WTC11 (cell line): Measurements from ENCODE around the gene MESP2. TPM values are rescaled to one million over a fixed set of nuclear protein-coding genes. Genes with fewer than 3 reads are reported as not detected.

ENCODE experiments used
- ATF6 ChIP-seq: sonication (generic); formaldehyde crosslinking; IDR thresholded peaks from 2 replicates; pipeline ENCODE4 v1.8.1; 2023; ENCODE audit warnings: mild to moderate bottlenecking, missing genetic modification reagents
- CREB1 ChIP-seq: sonication (generic); formaldehyde crosslinking; IDR thresholded peaks from 2 replicates; pipeline ENCODE4 v1.8.0; 2023; ENCODE audit warnings: mild to moderate bottlenecking, missing genetic modification reagents
- CREM ChIP-seq: sonication (generic); formaldehyde crosslinking; IDR thresholded peaks from 2 replicates; pipeline ENCODE4 v1.8.1; 2022; ENCODE audit warnings: mild to moderate bottlenecking, missing genetic modification reagents, moderate library complexity
- CTCF ChIP-seq: fragments of 200-600 bp; IDR thresholded peaks from 2 replicates; pipeline ENCODE4 v1.8.0; 2022; ENCODE audit warnings: antibody characterized with exemption
- ELF4 ChIP-seq: sonication (generic); formaldehyde crosslinking; IDR thresholded peaks from 2 replicates; pipeline ENCODE4 v1.8.1; 2022; ENCODE audit warnings: low read depth, mild to moderate bottlenecking, moderate library complexity, missing genetic modification reagents
- ETV6 ChIP-seq: sonication (generic); formaldehyde crosslinking; IDR thresholded peaks from 2 replicates; pipeline ENCODE4 v1.8.1; 2022; ENCODE audit warnings: mild to moderate bottlenecking, missing genetic modification reagents
- FOXK1 ChIP-seq: sonication (generic); formaldehyde crosslinking; IDR thresholded peaks from 2 replicates; pipeline ENCODE4 v1.8.0; 2022; ENCODE audit warnings: mild to moderate bottlenecking, moderate library complexity, missing genetic modification reagents
- FOXP1 ChIP-seq: sonication (generic); formaldehyde crosslinking; IDR thresholded peaks from 2 replicates; pipeline ENCODE4 v1.8.0; 2022; ENCODE audit warnings: missing genetic modification reagents, mild to moderate bottlenecking, moderate library complexity, borderline replicate concordance
- GABPB1 ChIP-seq: sonication (generic); formaldehyde crosslinking; IDR thresholded peaks from 2 replicates; pipeline ENCODE4 v1.8.1; 2023; ENCODE audit warnings: mild to moderate bottlenecking, missing genetic modification reagents
- HMGA2 ChIP-seq: fragments of 250-450 bp; sonication (Bioruptor Pico); IDR thresholded peaks from 2 replicates; pipeline ENCODE4 v1.4.0; 2021; ENCODE audit warnings: mild to moderate bottlenecking, moderate library complexity
- IRF1 ChIP-seq: sonication (generic); formaldehyde crosslinking; IDR thresholded peaks from 2 replicates; pipeline ENCODE4 v1.8.0; 2023; ENCODE audit warnings: missing genetic modification reagents
- KAT7 ChIP-seq: sonication (generic); formaldehyde crosslinking; IDR thresholded peaks from 2 replicates; pipeline ENCODE4 v1.8.1; 2023; ENCODE audit warnings: missing genetic modification reagents, mild to moderate bottlenecking, borderline replicate concordance
- MXD4 ChIP-seq: fragments of 250-450 bp; sonication (Bioruptor Pico); IDR thresholded peaks from 2 replicates; pipeline ENCODE4 v1.8.0; 2021; ENCODE audit warnings: mild to moderate bottlenecking, moderate library complexity, borderline replicate concordance
- NR2C2 ChIP-seq: sonication (generic); formaldehyde crosslinking; IDR thresholded peaks from 2 replicates; pipeline ENCODE4 v1.8.0; 2022; ENCODE audit warnings: mild to moderate bottlenecking, missing genetic modification reagents
- PRRX2 ChIP-seq: fragments of 250-450 bp; sonication (Bioruptor Pico); IDR thresholded peaks from 2 replicates; pipeline ENCODE4 v1.8.0; 2021; ENCODE audit warnings: mild to moderate bottlenecking
- RORB ChIP-seq: fragments of 250-450 bp; sonication (Bioruptor Pico); IDR thresholded peaks from 2 replicates; pipeline ENCODE4 v1.9.0; 2021; ENCODE audit warnings: mild to moderate bottlenecking
- SMAD3 ChIP-seq: sonication (generic); formaldehyde crosslinking; IDR thresholded peaks from 2 replicates; pipeline ENCODE4 v1.8.0; 2022; ENCODE audit warnings: missing genetic modification reagents, mild to moderate bottlenecking, borderline replicate concordance
- SOX15 ChIP-seq: fragments of 250-450 bp; sonication (Bioruptor Pico); IDR thresholded peaks from 2 replicates; pipeline ENCODE4 v1.9.0; 2021; ENCODE audit warnings: mild to moderate bottlenecking
- STAT6 ChIP-seq: sonication (generic); formaldehyde crosslinking; conservative IDR thresholded peaks from 2 replicates; pipeline ENCODE4 v1.8.1; 2023; ENCODE audit warnings: mild to moderate bottlenecking, low read depth, missing genetic modification reagents, moderate library complexity
- ZBTB21 ChIP-seq: sonication (generic); formaldehyde crosslinking; IDR thresholded peaks from 2 replicates; pipeline ENCODE4 v1.8.1; 2023; ENCODE audit warnings: mild to moderate bottlenecking, missing genetic modification reagents, borderline replicate concordance
- ZNF138 ChIP-seq: sonication (generic); formaldehyde crosslinking; conservative IDR thresholded peaks from 2 replicates; pipeline ENCODE4 v1.8.1; 2022; ENCODE audit warnings: mild to moderate bottlenecking, moderate library complexity, missing genetic modification reagents
- ZNF232 ChIP-seq: sonication (generic); formaldehyde crosslinking; IDR thresholded peaks from 2 replicates; pipeline ENCODE4 v1.8.0; 2022; ENCODE audit warnings: mild to moderate bottlenecking, missing genetic modification reagents
- ZNF423 ChIP-seq: fragments of 250-450 bp; sonication (Bioruptor Pico); IDR thresholded peaks from 2 replicates; pipeline ENCODE4 v2.1.2; 2022; ENCODE audit warnings: mild to moderate bottlenecking, moderate library complexity
- ZNF671 ChIP-seq: fragments of 250-450 bp; sonication (Bioruptor Pico); IDR thresholded peaks from 2 replicates; pipeline ENCODE4 v1.8.0; 2021; ENCODE audit warnings: mild to moderate bottlenecking
- total RNA-seq: library from RNA; stranded (reverse); gene quantifications from 3 replicates; pipeline ENCODE4 v1.2.3, GENCODE V29; 2021
- TF ChIP-seq, protein P1 (sequence below): sonication (generic); formaldehyde crosslinking; IDR thresholded peaks from 2 replicates; pipeline ENCODE4 v1.8.0; 2022; ENCODE audit warnings: mild to moderate bottlenecking, missing genetic modification reagents
- TF ChIP-seq, protein P2 (sequence below): sonication (generic); formaldehyde crosslinking; IDR thresholded peaks from 2 replicates; pipeline ENCODE4 v1.8.0; 2023; ENCODE audit warnings: missing genetic modification reagents, mild to moderate bottlenecking, borderline replicate concordance

The MESP2 gene
- total RNA-seq, 1 experiment from 2014 or later = 0.68 TPM

DNA sequence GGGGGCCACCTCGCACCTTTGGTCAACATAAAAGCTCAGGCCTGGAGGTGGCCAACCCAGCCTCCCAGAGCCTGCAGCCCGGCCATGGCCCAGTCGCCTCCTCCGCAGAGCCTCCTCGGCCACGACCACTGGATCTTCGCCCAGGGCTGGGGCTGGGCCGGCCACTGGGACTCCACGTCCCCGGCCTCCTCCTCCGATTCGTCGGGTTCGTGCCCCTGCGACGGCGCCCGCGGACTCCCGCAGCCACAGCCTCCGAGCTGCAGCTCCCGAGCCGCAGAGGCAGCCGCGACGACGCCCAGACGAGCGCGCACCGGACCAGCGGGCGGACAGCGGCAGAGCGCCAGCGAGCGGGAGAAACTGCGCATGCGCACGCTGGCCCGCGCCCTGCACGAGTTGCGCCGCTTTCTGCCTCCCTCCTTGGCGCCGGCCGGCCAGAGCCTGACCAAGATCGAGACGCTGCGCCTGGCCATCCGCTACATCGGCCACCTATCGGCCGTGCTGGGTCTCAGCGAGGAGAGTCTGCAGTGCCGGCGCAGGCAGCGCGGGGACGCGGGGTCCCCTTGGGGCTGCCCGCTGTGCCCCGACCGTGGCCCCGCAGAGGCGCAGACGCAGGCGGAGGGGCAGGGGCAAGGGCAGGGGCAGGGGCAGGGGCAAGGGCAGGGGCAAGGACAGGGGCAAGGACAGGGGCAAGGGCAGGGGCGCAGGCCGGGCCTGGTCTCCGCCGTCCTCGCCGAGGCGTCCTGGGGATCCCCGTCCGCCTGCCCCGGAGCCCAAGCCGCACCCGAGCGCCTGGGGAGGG lies at the start of gene MESP2 (continued):
- TF ChIP-seq STAT6 (CRISPR knock-in tag) = no peak
- no peak; the same call in 1 of the 2 replicates for TF ChIP-seq NR2C2 (CRISPR knock-in tag)
- TF ChIP-seq HMGA2 = no peak
- TF ChIP-seq, protein P1, sequence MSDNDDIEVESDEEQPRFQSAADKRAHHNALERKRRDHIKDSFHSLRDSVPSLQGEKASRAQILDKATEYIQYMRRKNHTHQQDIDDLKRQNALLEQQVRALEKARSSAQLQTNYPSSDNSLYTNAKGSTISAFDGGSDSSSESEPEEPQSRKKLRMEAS (CRISPR knock-in tag) = peak; percentile 99
- TF ChIP-seq FOXK1 (CRISPR knock-in tag) = peak; percentile 93
- TF ChIP-seq IRF1 = peak; percentile 94
- TF ChIP-seq CREB1 (CRISPR knock-in tag) = peak; percentile 95
- TF ChIP-seq ZNF423 (CRISPR knock-in tag) = no peak
- TF ChIP-seq ETV6 = peak; percentile 97
- TF ChIP-seq CTCF = no peak
- peak; percentile 88; the same call in 1 of the 2 replicates for TF ChIP-seq ZNF232 (CRISPR knock-in tag)
- TF ChIP-seq CREM = peak; percentile 65; the same call in 1 of the 2 replicates
- no peak for TF ChIP-seq RORB (CRISPR knock-in tag)
- peak; percentile 84; the same call in 1 of the 2 replicates for TF ChIP-seq ELF4
- 0 out of 2 replicates have a peak, but pooled peaks have one; percentile 92 for TF ChIP-seq KAT7 (CRISPR knock-in tag)
- peak; percentile 95 for TF ChIP-seq FOXP1
- no peak for TF ChIP-seq PRRX2 (CRISPR knock-in tag)
- TF ChIP-seq ATF6 (CRISPR knock-in tag) = no peak
- no peak for TF ChIP-seq MXD4
- TF ChIP-seq GABPB1 (CRISPR knock-in tag) = peak; percentile 66; the same call in 1 of the 2 replicates
- TF ChIP-seq SMAD3 = no peak
- no peak for TF ChIP-seq SOX15
- TF ChIP-seq ZBTB21 (CRISPR knock-in tag) = peak; percentile 96
- TF ChIP-seq ZNF138 = peak; percentile 97
- TF ChIP-seq, protein P2, sequence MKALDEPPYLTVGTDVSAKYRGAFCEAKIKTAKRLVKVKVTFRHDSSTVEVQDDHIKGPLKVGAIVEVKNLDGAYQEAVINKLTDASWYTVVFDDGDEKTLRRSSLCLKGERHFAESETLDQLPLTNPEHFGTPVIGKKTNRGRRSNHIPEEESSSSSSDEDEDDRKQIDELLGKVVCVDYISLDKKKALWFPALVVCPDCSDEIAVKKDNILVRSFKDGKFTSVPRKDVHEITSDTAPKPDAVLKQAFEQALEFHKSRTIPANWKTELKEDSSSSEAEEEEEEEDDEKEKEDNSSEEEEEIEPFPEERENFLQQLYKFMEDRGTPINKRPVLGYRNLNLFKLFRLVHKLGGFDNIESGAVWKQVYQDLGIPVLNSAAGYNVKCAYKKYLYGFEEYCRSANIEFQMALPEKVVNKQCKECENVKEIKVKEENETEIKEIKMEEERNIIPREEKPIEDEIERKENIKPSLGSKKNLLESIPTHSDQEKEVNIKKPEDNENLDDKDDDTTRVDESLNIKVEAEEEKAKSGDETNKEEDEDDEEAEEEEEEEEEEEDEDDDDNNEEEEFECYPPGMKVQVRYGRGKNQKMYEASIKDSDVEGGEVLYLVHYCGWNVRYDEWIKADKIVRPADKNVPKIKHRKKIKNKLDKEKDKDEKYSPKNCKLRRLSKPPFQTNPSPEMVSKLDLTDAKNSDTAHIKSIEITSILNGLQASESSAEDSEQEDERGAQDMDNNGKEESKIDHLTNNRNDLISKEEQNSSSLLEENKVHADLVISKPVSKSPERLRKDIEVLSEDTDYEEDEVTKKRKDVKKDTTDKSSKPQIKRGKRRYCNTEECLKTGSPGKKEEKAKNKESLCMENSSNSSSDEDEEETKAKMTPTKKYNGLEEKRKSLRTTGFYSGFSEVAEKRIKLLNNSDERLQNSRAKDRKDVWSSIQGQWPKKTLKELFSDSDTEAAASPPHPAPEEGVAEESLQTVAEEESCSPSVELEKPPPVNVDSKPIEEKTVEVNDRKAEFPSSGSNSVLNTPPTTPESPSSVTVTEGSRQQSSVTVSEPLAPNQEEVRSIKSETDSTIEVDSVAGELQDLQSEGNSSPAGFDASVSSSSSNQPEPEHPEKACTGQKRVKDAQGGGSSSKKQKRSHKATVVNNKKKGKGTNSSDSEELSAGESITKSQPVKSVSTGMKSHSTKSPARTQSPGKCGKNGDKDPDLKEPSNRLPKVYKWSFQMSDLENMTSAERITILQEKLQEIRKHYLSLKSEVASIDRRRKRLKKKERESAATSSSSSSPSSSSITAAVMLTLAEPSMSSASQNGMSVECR (CRISPR knock-in tag) = peak; percentile 84
- no peak for TF ChIP-seq ZNF671 (CRISPR knock-in tag)
